A673 (cell line): ENCODE results near the gene CYP2C19. TPM values are rescaled to one million over a fixed set of nuclear protein-coding genes. Genes with fewer than 3 reads are reported as not detected.
"Not testable (repeated sequence)": the region's sequence is repeated elsewhere in the genome, so short reads cannot be mapped to it uniquely, and the experiment has no call there.

Source experiments
- BruUV-seq: library from RNA; stranded (reverse); fragments of 400-500 nt; replicated peaks from 2 replicates; lab custom pipeline; 2021; lab: Mats Ljungman, UMichigan
- CTCF ChIA-PET: fragments of 300-600 bp; sonication (Branson Sonifier 250); formaldehyde crosslinking; loops from one replicate; lab custom pipeline; 2022; ENCODE audit warnings: antibody characterized with exemption; lab: Charles Lee
- POLR2A ChIA-PET: fragments of 300-600 bp; sonication (Branson Sonifier 250); formaldehyde crosslinking; loops from one replicate; lab custom pipeline; 2022; ENCODE audit warnings: antibody characterized with exemption; ENCODE audit not compliant: low non-redundant PET; lab: Charles Lee
- DNase-seq: peaks from one replicate; pipeline ENCODE4 v3.0.0-alpha.2; 2015; ENCODE audit warnings: low spot score
- H3K27ac ChIP-seq: fragments of 200-600 bp; sonication (generic); 2 replicates; pipeline ENCODE4 v1.5.1; 2016; ENCODE audit warnings: mixed run types, low read depth, mild to moderate bottlenecking, mixed read lengths, antibody characterized with exemption, low read length; ENCODE audit not compliant: poor library complexity, severe bottlenecking
- H3K27me3 ChIP-seq: fragments of 200-600 bp; sonication (generic); replicated peaks from 2 replicates; pipeline ENCODE4 v1.6.1; 2017; ENCODE audit warnings: mixed run types, low read depth, mild to moderate bottlenecking, mixed read lengths, antibody characterized with exemption, low read length; ENCODE audit not compliant: insufficient read depth, poor library complexity
- H3K36me3 ChIP-seq: fragments of 200-600 bp; sonication (generic); 2 replicates; pipeline ENCODE4 v1.6.1; 2016; ENCODE audit warnings: mixed run types, mild to moderate bottlenecking, mixed read lengths, antibody characterized with exemption, low read length; ENCODE audit not compliant: insufficient read depth, poor library complexity, severe bottlenecking
- H3K4me1 ChIP-seq: fragments of 200-600 bp; sonication (generic); 2 replicates; pipeline ENCODE4 v1.6.1; 2017; ENCODE audit warnings: mixed run types, mild to moderate bottlenecking, mixed read lengths, antibody characterized with exemption, low read length; ENCODE audit not compliant: insufficient read depth, poor library complexity, severe bottlenecking
- H3K4me3 ChIP-seq: fragments of 200-600 bp; sonication (generic); 2 replicates; pipeline ENCODE4 v1.5.1; 2016; ENCODE audit warnings: low read depth, mixed run types, mild to moderate bottlenecking, mixed read lengths, low read length; ENCODE audit not compliant: poor library complexity, severe bottlenecking
- H3K9me3 ChIP-seq: fragments of 200-600 bp; sonication (generic); 2 replicates; pipeline ENCODE4 v1.6.1; 2016; ENCODE audit warnings: mixed run types, low read depth, mild to moderate bottlenecking, mixed read lengths, antibody characterized with exemption, low read length; ENCODE audit not compliant: poor library complexity, severe bottlenecking
- EZH2 ChIP-seq: fragments of 200-600 bp; sonication (generic); IDR thresholded peaks from 2 replicates; pipeline ENCODE4 v1.6.1; 2017; ENCODE audit warnings: borderline replicate concordance, low read depth, mild to moderate bottlenecking, mixed read lengths, antibody characterized with exemption, low read length; ENCODE audit not compliant: poor library complexity, severe bottlenecking
- intact Hi-C: fragments of 100-400 bp; cut with micrococcal nuclease; formaldehyde crosslinking; loops from one replicate; pipeline ENCODE4 v1.10.0; 2022; ENCODE audit not compliant: unreplicated experiment
- total RNA-seq: library from RNA; stranded (reverse); gene quantifications from 2 replicates; pipeline ENCODE4 v1.2.3, GENCODE V29; 2021
- TF ChIP-seq, protein P1 (sequence below): fragments of 300-800, 200-600 bp; sonication (generic); conservative IDR thresholded peaks from 2 replicates; pipeline ENCODE4 v1.5.1; 2017; ENCODE audit warnings: low read depth, mild to moderate bottlenecking, antibody characterized with exemption, low read length, moderate library complexity, mixed read lengths

The CYP2C19 gene
- total RNA-seq, 1 experiment from 2014 or later: not detected

GRCh38 chr10:94879214-94879613, 116.7 kb downstream of the CYP2C19 start:
- ChIA-PET POLR2A (no interaction called here), CTCF (no interaction called here)
- intact Hi-C loops: no loop called here
- no peak overlapping the region for H3K4me3 ChIP-seq
- no peaks in the 10 kb centered on the region for H3K36me3 ChIP-seq
- H3K27me3 ChIP-seq: no peaks in the 10 kb centered on the region
- TF ChIP-seq, protein P1, sequence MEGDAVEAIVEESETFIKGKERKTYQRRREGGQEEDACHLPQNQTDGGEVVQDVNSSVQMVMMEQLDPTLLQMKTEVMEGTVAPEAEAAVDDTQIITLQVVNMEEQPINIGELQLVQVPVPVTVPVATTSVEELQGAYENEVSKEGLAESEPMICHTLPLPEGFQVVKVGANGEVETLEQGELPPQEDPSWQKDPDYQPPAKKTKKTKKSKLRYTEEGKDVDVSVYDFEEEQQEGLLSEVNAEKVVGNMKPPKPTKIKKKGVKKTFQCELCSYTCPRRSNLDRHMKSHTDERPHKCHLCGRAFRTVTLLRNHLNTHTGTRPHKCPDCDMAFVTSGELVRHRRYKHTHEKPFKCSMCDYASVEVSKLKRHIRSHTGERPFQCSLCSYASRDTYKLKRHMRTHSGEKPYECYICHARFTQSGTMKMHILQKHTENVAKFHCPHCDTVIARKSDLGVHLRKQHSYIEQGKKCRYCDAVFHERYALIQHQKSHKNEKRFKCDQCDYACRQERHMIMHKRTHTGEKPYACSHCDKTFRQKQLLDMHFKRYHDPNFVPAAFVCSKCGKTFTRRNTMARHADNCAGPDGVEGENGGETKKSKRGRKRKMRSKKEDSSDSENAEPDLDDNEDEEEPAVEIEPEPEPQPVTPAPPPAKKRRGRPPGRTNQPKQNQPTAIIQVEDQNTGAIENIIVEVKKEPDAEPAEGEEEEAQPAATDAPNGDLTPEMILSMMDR: no peak
- no peak for TF ChIP-seq EZH2
- no peak overlapping the region for H3K27ac ChIP-seq
- H3K4me1 ChIP-seq: no peaks in the 10 kb centered on the region
- no peak for DNase-seq
- peaks cover 8% of the 10 kb centered on the region for H3K9me3 ChIP-seq
- no TSS peak for BruUV-seq

GRCh38 chr10:94889123-94889522, 126.6 kb downstream of the CYP2C19 start:
- intact Hi-C loops: no loop called here
- BruUV-seq: no TSS peak
- H3K27ac ChIP-seq: no peak overlapping the region
- POLR2A ChIA-PET: no interaction called here
- TF ChIP-seq, protein P1: no peak
- no peak for TF ChIP-seq EZH2
- DNase-seq: no peak
- no peak overlapping the region for H3K4me3 ChIP-seq
- H3K27me3 ChIP-seq: no peaks in the 10 kb centered on the region
- CTCF ChIA-PET: no interaction called here
- H3K4me1 ChIP-seq: no peaks in the 10 kb centered on the region
- H3K36me3 ChIP-seq: no peaks in the 10 kb centered on the region
- peaks cover 3% of the 10 kb centered on the region for H3K9me3 ChIP-seq

- Histone ChIP-seq H3K27ac (no peak overlapping the region), H3K4me3 (no peak overlapping the region), H3K4me1 (no peaks in the 10 kb centered on the region), H3K27me3 (no peaks in the 10 kb centered on the region), H3K36me3 (no peaks in the 10 kb centered on the region), H3K9me3 (peaks cover 3% of the 10 kb centered on the region)
- no TSS peak for BruUV-seq
- ChIA-PET CTCF (no interaction called here), POLR2A (no interaction called here)
- no peak for DNase-seq
- TF ChIP-seq, protein P1: no peak
- TF ChIP-seq EZH2: no peak
- intact Hi-C loops: no loop called here
Measured at GRCh38 chr10:94890264-94891022, 128.0 kb downstream of the CYP2C19 start.

- intact Hi-C loops, DNase-seq: not testable (repeated sequence)
Measured at GRCh38 chr10:94898414-94898813, 135.9 kb downstream of the CYP2C19 start.

More at GRCh38 chr10:94898414-94898813, 135.9 kb downstream of the CYP2C19 start:
- BruUV-seq, H3K27me3 ChIP-seq, CTCF ChIA-PET, H3K4me3 ChIP-seq, POLR2A ChIA-PET, H3K4me1 ChIP-seq, H3K9me3 ChIP-seq, H3K36me3 ChIP-seq, H3K27ac ChIP-seq: not testable (repeated sequence)
